ENCODE measurements around the gene FABP6. TPM values are rescaled to one million over a fixed set of nuclear protein-coding genes. Genes with fewer than 3 reads are reported as not detected.

FABP6 gene
- total and polyA plus RNA-seq, 2 experiments from 2014 or later, result 7.2 to 55.7 TPM

DNA sequence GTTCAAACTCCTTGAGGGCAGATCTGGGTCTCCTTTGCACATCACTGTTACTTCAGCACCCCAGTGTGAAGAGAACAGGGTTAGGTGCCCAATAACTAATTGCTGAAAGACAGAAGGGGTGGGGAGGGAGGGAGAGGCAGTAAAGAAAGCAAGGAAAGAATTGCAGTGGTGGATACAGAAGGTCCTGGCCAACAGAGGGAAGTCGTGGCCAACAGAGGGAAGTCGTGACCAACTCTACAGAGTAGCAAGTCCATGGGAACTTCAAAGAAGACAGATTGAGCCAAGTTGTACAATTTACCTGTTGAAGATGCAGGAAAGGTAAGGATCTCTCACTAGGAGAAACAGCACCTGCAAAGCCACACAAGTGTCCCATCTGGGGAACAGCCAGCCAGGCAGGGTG is 56.0 kb downstream of the FABP6 start:
- WGBS (ENCODE audit: low lambda C conversion rate, missing lambda C conversion rate), result 91% methylated on average over 2 of the region's 2 CpGs
- H3K36me3 ChIP-seq (replicated peaks; ENCODE audit: insufficient read depth, low read depth), result no peaks in the 10 kb centered on the region
- H2AFZ ChIP-seq, result no peak overlapping the region
- H4K20me1 ChIP-seq (ENCODE audit: insufficient read depth, poor library complexity, severe bottlenecking), result peaks cover 1% of the 10 kb centered on the region
- TF ChIP-seq EZH2phosphoT487 (IDR thresholded peaks at IDR 0.05; ENCODE audit: low read depth, severe bottlenecking, unreplicated experiment) (no peak), EZH2 (IDR thresholded peaks at IDR 0.05; ENCODE audit: borderline replicate concordance) (no peak)
- TF ChIP-seq, protein P1, sequence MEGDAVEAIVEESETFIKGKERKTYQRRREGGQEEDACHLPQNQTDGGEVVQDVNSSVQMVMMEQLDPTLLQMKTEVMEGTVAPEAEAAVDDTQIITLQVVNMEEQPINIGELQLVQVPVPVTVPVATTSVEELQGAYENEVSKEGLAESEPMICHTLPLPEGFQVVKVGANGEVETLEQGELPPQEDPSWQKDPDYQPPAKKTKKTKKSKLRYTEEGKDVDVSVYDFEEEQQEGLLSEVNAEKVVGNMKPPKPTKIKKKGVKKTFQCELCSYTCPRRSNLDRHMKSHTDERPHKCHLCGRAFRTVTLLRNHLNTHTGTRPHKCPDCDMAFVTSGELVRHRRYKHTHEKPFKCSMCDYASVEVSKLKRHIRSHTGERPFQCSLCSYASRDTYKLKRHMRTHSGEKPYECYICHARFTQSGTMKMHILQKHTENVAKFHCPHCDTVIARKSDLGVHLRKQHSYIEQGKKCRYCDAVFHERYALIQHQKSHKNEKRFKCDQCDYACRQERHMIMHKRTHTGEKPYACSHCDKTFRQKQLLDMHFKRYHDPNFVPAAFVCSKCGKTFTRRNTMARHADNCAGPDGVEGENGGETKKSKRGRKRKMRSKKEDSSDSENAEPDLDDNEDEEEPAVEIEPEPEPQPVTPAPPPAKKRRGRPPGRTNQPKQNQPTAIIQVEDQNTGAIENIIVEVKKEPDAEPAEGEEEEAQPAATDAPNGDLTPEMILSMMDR (IDR thresholded peaks at IDR 0.05; ENCODE audit: poor library complexity), result no peak
- no peak overlapping the region for H3K4me3 ChIP-seq
- DNase-seq (ENCODE audit: low spot score), result no peak
- H3K27ac ChIP-seq, result no peak overlapping the region
- H3K27me3 ChIP-seq, result no peaks in the 10 kb centered on the region
- H3K4me2 ChIP-seq, result no peak overlapping the region
- H3K4me1 ChIP-seq (ENCODE audit: insufficient read depth), result peaks cover 24% of the 10 kb centered on the region
- H3K9me2 ChIP-seq (replicated peaks; ENCODE audit: insufficient read depth), result no peaks in the 10 kb centered on the region
- peaks cover 35% of the 10 kb centered on the region for H3K79me2 ChIP-seq
- H3K9me3 ChIP-seq (ENCODE audit: low read depth), result no peaks in the 10 kb centered on the region

DNA sequence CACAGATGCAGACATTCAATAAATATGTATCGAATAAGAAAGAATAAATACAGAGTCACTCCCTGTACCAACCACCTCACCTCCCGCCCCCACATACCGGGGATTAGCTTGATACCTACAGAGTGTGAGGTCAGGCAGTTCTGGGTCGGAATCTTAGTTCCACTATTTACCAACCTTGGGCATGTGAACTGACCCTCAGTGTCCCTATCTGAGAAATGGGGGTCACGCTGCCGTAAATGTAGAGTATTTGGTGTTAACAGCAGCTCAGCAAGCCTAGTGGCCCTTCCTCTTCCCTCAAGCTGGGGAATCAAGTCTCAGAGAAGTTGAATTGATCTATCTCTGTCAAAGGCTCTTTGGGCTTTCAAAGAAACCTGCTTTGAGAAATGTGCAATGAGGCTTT is 57.6 kb downstream of the FABP6 start:
- Histone ChIP-seq H2AFZ (no peak overlapping the region), H3K79me2 (peaks cover 49% of the 10 kb centered on the region), H3K9me3 (ENCODE audit: low read depth) (no peaks in the 10 kb centered on the region), H3K27me3 (no peaks in the 10 kb centered on the region), H3K36me3 (replicated peaks; ENCODE audit: insufficient read depth, low read depth) (no peaks in the 10 kb centered on the region), H4K20me1 (ENCODE audit: insufficient read depth, poor library complexity, severe bottlenecking) (peaks cover 5% of the 10 kb centered on the region), H3K4me3 (no peak overlapping the region), H3K27ac (peak overlapping the region; percentile 73), H3K4me1 (ENCODE audit: insufficient read depth) (peaks cover 24% of the 10 kb centered on the region), H3K9me2 (replicated peaks; ENCODE audit: insufficient read depth) (no peaks in the 10 kb centered on the region), H3K4me2 (peak overlapping the region; percentile 34)
- no peak for TF ChIP-seq EZH2 (IDR thresholded peaks at IDR 0.05; ENCODE audit: borderline replicate concordance)
- TF ChIP-seq, protein P1 (IDR thresholded peaks at IDR 0.05; ENCODE audit: poor library complexity), result no peak
- TF ChIP-seq EZH2phosphoT487 (IDR thresholded peaks at IDR 0.05; ENCODE audit: low read depth, severe bottlenecking, unreplicated experiment), result no peak
- DNase-seq (ENCODE audit: low spot score), result no peak
- WGBS (ENCODE audit: low lambda C conversion rate, missing lambda C conversion rate), result 88% methylated on average over 6 of the region's 6 CpGs

DNA sequence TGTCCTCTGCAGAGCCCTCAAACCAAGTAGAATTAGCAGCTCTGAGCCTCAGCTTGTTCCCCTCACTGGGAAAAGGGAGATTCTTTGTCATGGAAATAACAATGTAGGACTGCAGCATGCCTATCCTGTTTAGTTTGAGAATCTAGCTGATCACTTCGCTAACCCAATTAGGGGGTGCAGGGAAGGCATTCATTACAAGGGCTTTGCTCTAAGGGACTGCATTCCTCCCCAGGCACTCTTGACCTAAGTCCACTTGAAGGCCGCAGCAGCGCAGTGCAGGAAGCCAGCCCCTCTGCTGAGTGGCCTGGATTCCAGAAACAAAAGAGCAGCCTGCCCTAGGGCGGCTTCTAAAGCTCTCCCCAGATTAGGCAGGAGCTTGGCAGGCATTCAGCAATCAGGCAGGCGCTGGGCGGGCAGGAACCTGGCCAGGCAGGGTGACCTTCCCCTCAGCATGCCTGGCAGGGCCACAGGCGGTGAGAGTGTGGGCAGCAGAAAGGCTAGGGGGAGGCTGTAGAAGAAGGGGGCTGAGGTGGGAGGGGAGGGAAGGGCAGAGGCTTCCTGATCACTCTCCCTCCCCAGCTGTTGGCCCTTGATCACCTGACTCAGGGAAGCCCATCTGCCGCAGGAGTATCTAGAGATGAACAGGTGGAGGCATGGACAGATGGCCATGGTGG is 58.2 kb downstream of the FABP6 start:
- 29% methylated on average over 7 of the region's 8 CpGs for WGBS (ENCODE audit: low lambda C conversion rate, missing lambda C conversion rate)
- Histone ChIP-seq H3K4me2 (peak overlapping the region; percentile 34), H3K27me3 (no peaks in the 10 kb centered on the region), H3K9me2 (replicated peaks; ENCODE audit: insufficient read depth) (no peaks in the 10 kb centered on the region), H3K9me3 (ENCODE audit: low read depth) (no peaks in the 10 kb centered on the region), H3K79me2 (peaks cover 55% of the 10 kb centered on the region), H3K36me3 (replicated peaks; ENCODE audit: insufficient read depth, low read depth) (no peaks in the 10 kb centered on the region), H3K4me1 (ENCODE audit: insufficient read depth) (peaks cover 24% of the 10 kb centered on the region), H3K4me3 (no peak overlapping the region), H4K20me1 (ENCODE audit: insufficient read depth, poor library complexity, severe bottlenecking) (peaks cover 5% of the 10 kb centered on the region), H3K27ac (peak overlapping the region; percentile 73), H2AFZ (no peak overlapping the region)
- DNase-seq (ENCODE audit: low spot score), result peak; percentile 47
- TF ChIP-seq, protein P1 (IDR thresholded peaks at IDR 0.05; ENCODE audit: poor library complexity), result no peak

Other genes starting within 250 kb of the FABP6 start
- 41.8 and 46.9 TPM in 2 replicates for gene TTC1, start 220.4 kb upstream of the FABP6 start, total RNA-seq
- gene TTC1, start 220.4 kb upstream of the FABP6 start, polyA plus RNA-seq, result 50.2 and 57.3 TPM in 2 replicates
- gene PWWP2A, start 110.1 kb upstream of the FABP6 start, total RNA-seq, result 26.5 and 33.6 TPM in 2 replicates
- 17.3 and 18.4 TPM in 2 replicates for gene PWWP2A, start 110.1 kb upstream of the FABP6 start, polyA plus RNA-seq
- 6.6 and 8.1 TPM in 2 replicates for gene CCNJL, start 83.1 kb downstream of the FABP6 start, total RNA-seq
- 9.5 and 10.8 TPM in 2 replicates for gene CCNJL, start 83.1 kb downstream of the FABP6 start, polyA plus RNA-seq
- 1.1 and 3.0 TPM in 2 replicates for gene C1QTNF2, start 141.1 kb downstream of the FABP6 start, total RNA-seq
- 1.5 and 1.6 TPM in 2 replicates for gene C1QTNF2, start 141.1 kb downstream of the FABP6 start, polyA plus RNA-seq
- gene FAM200C, start 170.5 kb downstream of the FABP6 start, total RNA-seq, result 4.7 and 5.3 TPM in 2 replicates
- gene FAM200C, start 170.5 kb downstream of the FABP6 start, polyA plus RNA-seq, result 1.4 and 3.0 TPM in 2 replicates
- 39.9 and 62.5 TPM in 2 replicates for gene SLU7, start 189.6 kb downstream of the FABP6 start, total RNA-seq
- 41.5 and 45.0 TPM in 2 replicates for gene SLU7, start 189.6 kb downstream of the FABP6 start, polyA plus RNA-seq
- gene PTTG1, start 192.3 kb downstream of the FABP6 start, total RNA-seq, result 18.8 and 24.9 TPM in 2 replicates
- 37.0 and 49.2 TPM in 2 replicates for gene PTTG1, start 192.3 kb downstream of the FABP6 start, polyA plus RNA-seq